Endothelial cell of umbilical vein (primary cell): Measurements from ENCODE around the gene FMO2. TPM values are rescaled to one million over a fixed set of nuclear protein-coding genes. Genes with fewer than 3 reads are reported as not detected.

Experiments used
- BruUV-seq: library from RNA; stranded (reverse); fragments of 400-500 nt; replicated peaks from 2 replicates; lab custom pipeline; 2021; lab: Mats Ljungman, UMichigan
- CTCF ChIA-PET: fragments of 300-600, 350-600 bp; sonication (Branson Sonifier 250); formaldehyde crosslinking; loops from one replicate; lab custom pipeline; 2021; ENCODE audit warnings: antibody characterized with exemption, inconsistent platforms; lab: Charles Lee
- POLR2A ChIA-PET: fragments of 300-600, 350-600 bp; sonication (Branson Sonifier 250); formaldehyde crosslinking; loops from one replicate; lab custom pipeline; 2021; ENCODE audit warnings: antibody characterized with exemption, inconsistent platforms; lab: Charles Lee
- DNase-seq: peaks from one replicate; pipeline ENCODE4 v3.0.0-alpha.2; 2011; ENCODE audit warnings: low read depth, low spot score
- FAIRE-seq: peaks from 2 replicates; lab custom pipeline; 2011; peaks lifted over from hg19 to GRCh38; lab: Jason Lieb, UNC
- H2AFZ ChIP-seq: 2 replicates; pipeline ENCODE4 v1.6.0; 2012; ENCODE audit warnings: low read depth, low read length, control low read depth, inconsistent platforms
- H3K27ac ChIP-seq: 2 replicates; pipeline ENCODE4 v1.5.1; 2011; ENCODE audit warnings: low read depth, mild to moderate bottlenecking, control low read depth, low read length, moderate library complexity; ENCODE audit not compliant: insufficient read depth
- H3K27me3 ChIP-seq, 2 experiments: 2 replicates each; pipeline versions ENCODE4 v1.6.0 to v1.6.1; 2011; ENCODE audit warnings: low read length in 2 of 2, mixed read lengths in 1 of 2; ENCODE audit not compliant: control insufficient read depth in 2 of 2, insufficient read depth in 2 of 2
- H3K36me3 ChIP-seq, 2 experiments: 2 replicates in 1 of 2; 3 replicates in 1 of 2; pipeline ENCODE4 v1.5.1; 2011; ENCODE audit warnings: low read length in 2 of 2, mild to moderate bottlenecking in 1 of 2, moderate library complexity in 1 of 2; ENCODE audit not compliant: control insufficient read depth in 2 of 2, insufficient read depth in 2 of 2; ENCODE audit errors: extremely low read depth in 1 of 2
- H3K4me1 ChIP-seq: 3 replicates; pipeline ENCODE4 v1.5.1; 2011; ENCODE audit warnings: mild to moderate bottlenecking, low read length; ENCODE audit not compliant: control insufficient read depth, insufficient read depth; ENCODE audit errors: extremely low read depth
- H3K4me2 ChIP-seq: 2 replicates; pipeline ENCODE4 v1.6.1; 2011; ENCODE audit warnings: low read length, control low read depth, mixed read lengths; ENCODE audit not compliant: insufficient read depth
- H3K4me3 ChIP-seq, 3 experiments: fragments of 200-600 bp in 1 of 3; sonication (generic), shearing (Covaris generic) in 1 of 3; replicated peaks in 1 of 3; 2 replicates each; pipeline ENCODE4 v1.5.1; 2011 to 2016; ENCODE audit warnings: control low read depth in 3 of 3, low read length in 3 of 3, mild to moderate bottlenecking in 2 of 3, inconsistent platforms in 1 of 3, low read depth in 1 of 3, moderate library complexity in 1 of 3; ENCODE audit not compliant: insufficient read depth in 1 of 3
- H3K79me2 ChIP-seq: 2 replicates; pipeline ENCODE4 v1.6.0; 2012; ENCODE audit warnings: low read length, inconsistent platforms; ENCODE audit not compliant: control insufficient read depth, insufficient read depth
- H3K9ac ChIP-seq: replicated peaks from 2 replicates; pipeline ENCODE3; 2011; ENCODE audit warnings: low read length, control low read depth; ENCODE audit not compliant: insufficient read depth; ENCODE audit errors: extremely low read depth
- H3K9me1 ChIP-seq: replicated peaks from 3 replicates; pipeline ENCODE4 v1.6.0; 2011; ENCODE audit warnings: mild to moderate bottlenecking, low read length; ENCODE audit not compliant: control insufficient read depth, insufficient read depth; ENCODE audit errors: extremely low read depth
- H3K9me3 ChIP-seq: replicated peaks from 2 replicates; pipeline ENCODE4 v1.5.1; 2012; ENCODE audit warnings: low read length, inconsistent platforms; ENCODE audit not compliant: control insufficient read depth, insufficient read depth
- H4K20me1 ChIP-seq: replicated peaks from 2 replicates; pipeline ENCODE3; 2011; ENCODE audit warnings: mild to moderate bottlenecking, low read length; ENCODE audit not compliant: control insufficient read depth, insufficient read depth; ENCODE audit errors: extremely low read depth
- FOS ChIP-seq: IDR thresholded peaks from 2 replicates; pipeline ENCODE4 v1.6.1; 2011; ENCODE audit warnings: mild to moderate bottlenecking, low read length, moderate library complexity, borderline replicate concordance; ENCODE audit not compliant: insufficient read depth
- GATA2 ChIP-seq: IDR thresholded peaks from 2 replicates; pipeline ENCODE4 v1.7.0; 2011; ENCODE audit warnings: low read depth, mild to moderate bottlenecking, moderate library complexity, mixed read lengths, low read length; ENCODE audit not compliant: insufficient read length, insufficient read depth
- MAX ChIP-seq: IDR thresholded peaks from 2 replicates; pipeline ENCODE4 v1.6.1; 2011; ENCODE audit not compliant: insufficient read depth, insufficient read length
- POLR2AphosphoS5 ChIP-seq: IDR thresholded peaks from 2 replicates; pipeline ENCODE4 v1.6.1; 2012; ENCODE audit warnings: low read depth, mild to moderate bottlenecking, control low read depth, low read length, moderate library complexity; ENCODE audit not compliant: insufficient read depth
- dilution Hi-C: fragments of 300-500 bp; cut with MboI; formaldehyde crosslinking; loops from one replicate; pipeline ENCODE4 v1.15.0; 2019; ENCODE audit warnings: low sequenced_read_pairs; ENCODE audit not compliant: extremely low pct_ligation_motif_present
- intact Hi-C: fragments of 100-400 bp; cut with micrococcal nuclease; formaldehyde crosslinking; loops from one replicate; pipeline ENCODE4 v1.10.0; 2022
- polyA plus RNA-seq, 4 experiments: library from polyadenylated mRNA; depleted of rRNA in 3 of 4; stranded (reverse) in 3 of 4; unstranded in 1 of 4; fragments of >200 nt; gene quantifications; 2 replicates each; pipeline versions ENCODE4 v1.2.1 to v1.2.3, GENCODE V29; 2011 to 2012; ENCODE audit warnings: missing spikeins in 1 of 4
- total RNA-seq: library from RNA; stranded (reverse); gene quantifications from 2 replicates; pipeline ENCODE4 v1.2.3, GENCODE V29; 2021

Gene FMO2
- total and polyA plus RNA-seq, 2 donors (not counting 3 experiments of a cell fraction or from before 2014, with no cell fraction given), result not detected

- H3K4me3 ChIP-seq, result no peak overlapping the region
- POLR2A ChIA-PET, result no interaction called here
- H3K9ac ChIP-seq, result no peak overlapping the region
- no peak for TF ChIP-seq FOS
- TF ChIP-seq GATA2, result no peak
- TF ChIP-seq MAX, result no peak
- no peaks in the 10 kb centered on the region for H3K79me2 ChIP-seq
- no peaks in the 10 kb centered on the region for H3K9me1 ChIP-seq
- FAIRE-seq (no peak), DNase-seq (no peak)
- no peaks in the 10 kb centered on the region for H3K27me3 ChIP-seq
- no peaks in the 10 kb centered on the region for H3K9me3 ChIP-seq
- no peak overlapping the region for H2AFZ ChIP-seq
- no peak overlapping the region for H3K27ac ChIP-seq
- CTCF ChIA-PET, result no interaction called here
- intact Hi-C loops (no loop called here), dilution Hi-C loops (no loop called here)
- H3K36me3 ChIP-seq, result no peaks in the 10 kb centered on the region
- no peaks in the 10 kb centered on the region for H4K20me1 ChIP-seq
- no peak overlapping the region for H3K4me2 ChIP-seq
- BruUV-seq, result no TSS peak
- H3K4me1 ChIP-seq, result no peaks in the 10 kb centered on the region
Observed at GRCh38 chr1:171166361-171166760, 18.7 kb upstream of the FMO2 start.

- BruUV-seq, result no TSS peak
- no peaks in the 10 kb centered on the region for H3K36me3 ChIP-seq
- no peaks in the 10 kb centered on the region for H3K27me3 ChIP-seq
- ChIA-PET CTCF (no interaction called here), POLR2A (no interaction called here)
- H3K4me3 ChIP-seq, result no peak overlapping the region
- H3K9ac ChIP-seq, result no peak overlapping the region
- H4K20me1 ChIP-seq, result no peaks in the 10 kb centered on the region
- H3K9me3 ChIP-seq, result no peaks in the 10 kb centered on the region
- no peak overlapping the region for H3K4me2 ChIP-seq
- intact Hi-C loops, result no loop called here
- no peak for TF ChIP-seq POLR2AphosphoS5
- no peaks in the 10 kb centered on the region for H3K79me2 ChIP-seq
- FAIRE-seq (no peak), DNase-seq (no peak)
- H3K9me1 ChIP-seq, result no peaks in the 10 kb centered on the region
- no peak overlapping the region for H3K27ac ChIP-seq
- no peaks in the 10 kb centered on the region for H3K4me1 ChIP-seq
- H2AFZ ChIP-seq, result no peak overlapping the region
- dilution Hi-C loops, result no loop called here
Observed at GRCh38 chr1:171167785-171168184, 17.3 kb upstream of the FMO2 start.
